Skeletal muscle satellite cell (primary cell): ENCODE measurements around the gene IQCN.
A peak's percentile ranks its signal among the peaks of the same experiment; 100 is the strongest.

Experiments
- H3K27me3 ChIP-seq: 2 replicates; pipeline ENCODE4 v1.7.0; 2013; ENCODE audit warnings: low read length; ENCODE audit not compliant: control insufficient read depth, insufficient read depth
- H3K36me3 ChIP-seq: 2 replicates; pipeline ENCODE4 v1.7.0; 2013; ENCODE audit warnings: mild to moderate bottlenecking, control low read depth, low read length; ENCODE audit not compliant: insufficient read depth
- H3K4me1 ChIP-seq: 2 replicates; pipeline ENCODE4 v1.7.0; 2013; ENCODE audit warnings: low read length; ENCODE audit not compliant: control insufficient read depth, insufficient read depth
- H3K4me2 ChIP-seq: 2 replicates; pipeline ENCODE4 v1.7.0; 2013; ENCODE audit warnings: mild to moderate bottlenecking, low read length
- H3K4me3 ChIP-seq: 2 replicates; pipeline ENCODE4 v1.7.0; 2013; ENCODE audit warnings: low read length
- H3K9ac ChIP-seq: 2 replicates; pipeline ENCODE4 v1.7.0; 2013; ENCODE audit warnings: mild to moderate bottlenecking, low read depth, low read length, moderate library complexity
- H3K9me3 ChIP-seq: replicated peaks from 2 replicates; pipeline ENCODE4 v1.7.0; 2013; ENCODE audit warnings: mild to moderate bottlenecking, control low read depth, low read length

Gene IQCN

GRCh38 chr19:18282021-18282787, 8.0 kb upstream of the IQCN start:
- H3K36me3 ChIP-seq, result peaks cover 14% of the 10 kb centered on the region
- peaks cover 32% of the 10 kb centered on the region for H3K4me1 ChIP-seq
- H3K9ac ChIP-seq, result peak overlapping the region; percentile 89
- peak overlapping the region; percentile 65 for H3K4me3 ChIP-seq
- peak overlapping the region; percentile 79 for H3K4me2 ChIP-seq
- no peaks in the 10 kb centered on the region for H3K9me3 ChIP-seq
- no peaks in the 10 kb centered on the region for H3K27me3 ChIP-seq

DNA sequence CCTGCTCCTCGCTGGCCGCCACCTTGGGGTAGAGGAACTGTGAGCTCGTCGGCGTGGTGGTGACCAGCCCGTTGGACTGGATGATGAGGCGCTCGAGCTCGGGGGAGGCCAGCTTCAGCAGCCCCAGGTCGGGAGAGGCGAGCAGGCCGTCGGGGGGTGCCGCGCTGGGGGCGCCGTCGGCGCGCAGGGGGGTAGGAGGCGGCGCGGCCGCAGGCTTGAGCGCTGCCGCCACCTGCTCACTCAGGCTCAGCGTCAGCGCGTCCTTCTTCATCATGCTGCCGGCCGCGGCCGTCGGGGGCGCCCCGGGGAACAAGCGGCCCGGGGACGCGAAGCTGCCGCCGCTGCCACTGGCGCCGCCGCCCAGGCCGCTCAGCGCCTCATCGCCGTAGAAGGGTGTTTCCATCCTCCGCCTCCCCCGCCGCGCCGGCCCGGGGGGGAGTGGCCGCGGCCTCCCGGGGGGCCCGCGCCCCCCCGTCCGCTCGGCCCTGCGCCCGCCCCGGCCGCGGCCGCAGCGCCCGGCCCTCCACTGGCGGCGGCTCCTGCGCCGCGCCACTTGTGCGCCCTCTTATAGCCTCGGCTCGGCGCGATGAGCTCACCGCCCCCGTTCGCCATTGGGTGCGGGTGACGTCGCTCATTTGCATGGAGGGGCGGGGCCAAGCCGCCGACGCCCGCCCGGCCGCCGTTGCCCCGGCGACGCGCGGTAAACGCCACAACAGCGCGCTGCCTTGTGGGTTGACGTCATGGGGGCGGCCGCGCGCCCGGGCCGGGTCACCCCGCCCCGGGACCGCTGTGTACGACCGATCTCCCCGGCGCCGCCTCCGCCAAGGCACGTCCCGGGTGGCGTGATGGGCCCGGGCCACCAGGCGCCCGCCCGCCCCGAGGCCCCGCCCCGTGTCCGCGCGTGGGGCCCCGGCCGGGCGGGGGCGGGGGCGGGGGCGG, 7.1 kb upstream of the IQCN start, which contains the start of gene JUND:
Gene JUND, minus strand, starts transcription at position 541 of the 939 bp plus-strand sequence. Its CDS starts 138 bp downstream, at position 403.
- Histone ChIP-seq H3K9me3 (no peaks in the 10 kb centered on the region), H3K4me2 (peak within 1 kb of the TSS; percentile 89), H3K4me1 (peaks cover 29% of the 10 kb centered on the region), H3K9ac (peak within 1 kb of the TSS; percentile 97), H3K36me3 (peaks cover 14% of the 10 kb centered on the region), H3K4me3 (peak within 1 kb of the TSS; percentile 88), H3K27me3 (no peaks in the 10 kb centered on the region)

DNA sequence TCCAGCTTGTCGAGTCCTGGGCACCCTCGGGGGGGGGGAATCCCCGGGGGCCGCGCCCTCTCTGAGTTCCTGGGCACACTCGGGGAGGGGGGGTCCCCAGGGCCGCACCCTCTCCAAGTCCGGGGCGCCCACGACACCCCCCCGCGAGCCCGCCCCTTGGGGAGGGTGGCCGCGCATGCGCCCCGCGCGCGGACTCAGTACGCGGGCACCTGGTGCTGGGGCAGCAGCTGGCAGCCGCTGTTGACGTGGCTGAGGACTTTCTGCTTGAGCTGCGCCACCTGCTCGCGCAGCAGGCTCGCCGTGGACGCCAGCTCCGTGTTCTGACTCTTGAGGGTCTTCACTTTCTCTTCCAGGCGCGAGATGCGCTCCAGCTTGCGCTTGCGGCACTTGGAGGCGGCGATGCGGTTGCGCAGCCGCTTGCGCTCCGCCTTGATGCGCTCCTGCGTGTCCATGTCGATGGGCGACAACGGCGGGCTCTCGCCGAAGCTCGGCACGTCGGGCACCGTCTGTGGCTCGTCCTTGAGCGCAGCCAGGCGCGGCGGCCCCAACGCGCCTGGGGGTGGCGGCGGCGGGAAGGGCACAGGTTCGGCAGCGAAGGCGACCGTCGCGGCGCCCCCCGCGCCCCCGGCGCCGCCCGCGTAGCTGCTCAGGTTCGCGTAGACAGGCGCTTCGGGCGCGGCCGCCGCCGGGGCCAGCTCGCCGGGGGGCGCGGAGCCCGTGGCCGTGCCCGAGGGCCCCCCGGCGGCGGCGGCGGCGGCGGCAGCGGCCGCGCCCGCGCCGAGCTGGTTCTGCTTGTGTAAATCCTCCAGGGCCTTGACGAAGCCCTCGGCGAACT, 6.2 kb upstream of the IQCN start:
- Histone ChIP-seq H3K36me3 (peaks cover 14% of the 10 kb centered on the region), H3K4me2 (peak overlapping the region; percentile 89), H3K27me3 (no peaks in the 10 kb centered on the region), H3K4me1 (peaks cover 33% of the 10 kb centered on the region), H3K9ac (peak overlapping the region; percentile 97), H3K4me3 (peak overlapping the region; percentile 88), H3K9me3 (no peaks in the 10 kb centered on the region)

- Histone ChIP-seq H3K4me2 (peak overlapping the region; percentile 89), H3K36me3 (peaks cover 14% of the 10 kb centered on the region), H3K9me3 (no peaks in the 10 kb centered on the region), H3K4me3 (peak overlapping the region; percentile 88), H3K9ac (peak overlapping the region; percentile 97), H3K27me3 (no peaks in the 10 kb centered on the region), H3K4me1 (peaks cover 38% of the 10 kb centered on the region)
Observed at GRCh38 chr19:18279516-18280246, 5.4 kb upstream of the IQCN start.

DNA sequence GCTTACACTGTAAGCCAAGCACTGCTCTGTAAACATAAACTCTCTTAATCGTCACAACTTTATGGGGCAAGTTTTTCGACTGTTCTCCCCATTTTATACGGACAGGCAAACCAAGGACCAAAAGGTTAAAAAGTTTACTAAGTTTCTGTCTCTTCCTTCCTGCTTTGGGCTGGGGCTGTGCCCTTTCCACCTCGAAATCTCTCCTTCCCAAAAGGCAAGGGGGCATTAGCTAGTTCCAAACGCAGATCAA, 4.9 kb upstream of the IQCN start:
- Histone ChIP-seq H3K36me3 (peaks cover 14% of the 10 kb centered on the region), H3K27me3 (no peaks in the 10 kb centered on the region), H3K9ac (peak overlapping the region; percentile 97), H3K4me1 (peaks cover 43% of the 10 kb centered on the region), H3K9me3 (no peaks in the 10 kb centered on the region), H3K4me2 (peak overlapping the region; percentile 89), H3K4me3 (peak overlapping the region; percentile 88)

DNA sequence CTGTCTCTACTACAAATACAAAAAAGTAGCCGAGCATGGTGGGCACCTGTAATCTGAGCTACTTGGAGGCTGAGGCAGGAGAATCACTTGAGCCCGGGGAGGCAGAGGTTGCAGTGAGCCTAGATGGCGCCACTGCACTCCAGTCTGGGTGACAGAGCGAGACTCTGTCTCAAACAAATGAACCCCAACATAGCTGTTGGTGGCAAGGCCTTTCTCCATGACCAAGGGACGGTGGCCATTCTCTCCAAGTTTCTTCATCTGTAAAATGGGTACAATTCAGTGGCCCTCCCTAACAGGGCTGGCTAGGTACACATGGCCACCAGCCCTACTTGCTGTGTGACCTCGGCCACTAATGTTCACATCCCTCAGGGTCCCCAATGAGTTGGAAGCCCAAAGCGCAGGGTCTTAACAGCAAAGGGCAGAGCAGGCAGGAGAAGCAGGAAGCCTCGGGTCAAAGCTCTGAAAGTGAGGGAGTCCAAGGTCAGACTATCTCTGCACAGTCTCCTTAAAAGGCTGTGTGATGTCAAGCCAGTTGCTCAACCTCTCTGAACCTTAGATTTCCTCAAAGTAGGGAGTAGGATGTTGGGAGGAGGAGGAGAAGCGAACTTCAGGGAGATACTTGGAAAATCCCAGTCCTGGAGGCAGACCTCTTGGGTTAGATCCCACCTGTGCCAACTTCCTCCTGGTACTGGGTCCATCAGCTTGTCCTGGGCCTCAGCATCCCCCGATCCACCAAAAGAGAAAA, 4.4 kb upstream of the IQCN start:
- Histone ChIP-seq H3K4me2 (peak overlapping the region; percentile 89), H3K9me3 (no peaks in the 10 kb centered on the region), H3K36me3 (peaks cover 14% of the 10 kb centered on the region), H3K4me3 (peak overlapping the region; percentile 88), H3K9ac (peak overlapping the region; percentile 97), H3K27me3 (no peaks in the 10 kb centered on the region), H3K4me1 (peaks cover 44% of the 10 kb centered on the region)

DNA sequence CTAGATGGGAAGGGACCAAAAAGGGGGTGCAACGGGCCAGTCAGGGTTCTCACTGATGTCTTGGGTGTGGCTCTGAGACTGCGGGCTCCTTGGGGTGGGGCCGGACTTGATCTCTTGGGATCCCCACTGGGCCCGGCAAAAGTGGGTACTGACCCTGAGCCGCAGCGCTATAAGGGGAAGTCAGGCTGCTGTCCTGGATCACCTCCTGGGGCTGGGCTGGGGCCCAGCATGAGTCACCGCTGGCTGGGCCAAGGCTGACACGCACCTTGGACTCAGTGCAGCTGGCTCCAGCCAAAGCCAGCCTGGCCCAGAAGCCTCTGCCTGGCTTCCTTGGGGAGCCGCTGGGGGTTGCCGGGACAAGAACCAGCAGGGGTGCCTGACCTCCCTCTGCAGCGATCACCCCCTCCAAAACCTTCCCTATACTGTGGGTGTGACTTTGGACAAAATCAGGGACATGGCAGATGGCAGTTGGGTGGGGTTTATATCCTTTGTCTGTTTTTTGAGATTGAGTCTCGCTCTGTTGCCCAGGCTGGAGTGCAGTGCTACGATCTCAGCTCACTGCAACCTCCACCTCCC, 617 bp upstream of the IQCN start:
- peak overlapping the region; percentile 47 for H3K9ac ChIP-seq
- H3K27me3 ChIP-seq, result no peaks in the 10 kb centered on the region
- peaks cover 33% of the 10 kb centered on the region for H3K4me1 ChIP-seq
- peak overlapping the region; percentile 19 for H3K4me3 ChIP-seq
- peak overlapping the region; percentile 64 for H3K4me2 ChIP-seq
- H3K36me3 ChIP-seq, result peaks cover 14% of the 10 kb centered on the region
- H3K9me3 ChIP-seq, result no peaks in the 10 kb centered on the region

- H3K4me2 ChIP-seq, result no peak overlapping the region
- H3K9me3 ChIP-seq, result no peaks in the 10 kb centered on the region
- H3K36me3 ChIP-seq, result peaks cover 9% of the 10 kb centered on the region
- no peak overlapping the region for H3K4me3 ChIP-seq
- H3K4me1 ChIP-seq, result peaks cover 28% of the 10 kb centered on the region
- H3K9ac ChIP-seq, result no peak overlapping the region
- no peaks in the 10 kb centered on the region for H3K27me3 ChIP-seq
Observed at GRCh38 chr19:18273561-18274218, 562 bp downstream of the IQCN start.

DNA sequence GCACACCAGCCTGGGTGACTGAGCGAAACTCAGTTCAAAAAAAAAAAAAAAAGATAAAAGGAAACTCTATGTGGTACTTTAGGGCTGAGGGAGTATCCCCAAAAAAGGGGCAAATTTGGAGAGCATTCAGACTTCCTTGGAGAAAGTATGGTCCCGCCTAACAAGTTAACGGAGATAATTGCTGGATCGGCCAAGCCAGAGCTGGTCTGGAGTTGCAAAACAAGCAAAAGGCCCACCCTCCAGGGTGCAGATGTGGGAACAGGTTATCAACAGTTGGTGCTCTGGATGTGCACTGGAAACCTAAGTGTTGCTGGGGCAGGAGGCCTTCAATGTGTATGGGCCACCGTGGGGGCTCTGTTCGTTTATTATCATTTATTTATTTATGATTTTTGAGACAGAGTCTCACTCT, 2.8 kb downstream of the IQCN start:
- Histone ChIP-seq H3K4me1 (peaks cover 19% of the 10 kb centered on the region), H3K4me3 (no peak overlapping the region), H3K36me3 (no peaks in the 10 kb centered on the region), H3K4me2 (no peak overlapping the region), H3K27me3 (no peaks in the 10 kb centered on the region), H3K9ac (no peak overlapping the region), H3K9me3 (no peaks in the 10 kb centered on the region)

DNA sequence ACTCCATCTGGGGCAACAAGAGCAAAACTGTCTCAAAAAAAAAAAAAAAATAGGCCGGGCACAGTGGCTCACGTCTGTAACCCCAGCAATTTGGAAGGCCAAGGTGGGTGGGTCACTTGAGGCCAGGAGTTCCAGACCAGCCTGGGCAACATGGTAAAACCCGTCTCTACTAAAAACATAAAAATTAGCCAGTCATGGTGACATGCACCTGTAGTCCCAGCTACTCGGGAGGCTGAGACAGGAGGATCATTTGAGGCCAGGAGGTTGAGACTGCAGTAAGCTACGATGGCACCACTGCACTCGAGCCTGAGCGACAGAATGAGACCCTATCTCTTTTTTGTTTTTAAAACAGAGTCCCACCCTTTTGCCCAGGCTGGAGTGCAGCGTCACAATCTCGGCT, 3.9 kb downstream of the IQCN start:
- Histone ChIP-seq H3K9me3 (no peaks in the 10 kb centered on the region), H3K4me2 (no peak overlapping the region), H3K9ac (no peak overlapping the region), H3K4me3 (no peak overlapping the region), H3K4me1 (peaks cover 13% of the 10 kb centered on the region), H3K27me3 (no peaks in the 10 kb centered on the region), H3K36me3 (peaks cover 4% of the 10 kb centered on the region)
